Activated CD4-positive, alpha-beta memory T cell treated with anti-CD3 and anti-CD28 coated beads for 36 hours (primary cell): Measurements from ENCODE around the gene CBX7. TPM values are rescaled to one million over a fixed set of nuclear protein-coding genes. Genes with fewer than 3 reads are reported as not detected.

ENCODE experiments used
- CTCF ChIA-PET: fragments of 350-600 bp; sonication (Branson Sonifier 250); formaldehyde crosslinking; loops from one replicate; lab custom pipeline; 2021; ENCODE audit warnings: antibody characterized with exemption, inconsistent platforms; lab: Charles Lee
- POLR2A ChIA-PET: fragments of 350-600 bp; sonication (Branson Sonifier 250); formaldehyde crosslinking; loops from one replicate; lab custom pipeline; 2021; ENCODE audit warnings: antibody characterized with exemption; lab: Charles Lee
- DNase-seq: peaks from one replicate; pipeline ENCODE4 v3.0.0-alpha.2; 2020
- H3K27ac Mint-ChIP-seq: one replicate; pipeline ENCODE4 v1.8.0; 2021; ENCODE audit warnings: mixed read lengths
- H3K27me3 Mint-ChIP-seq: one replicate; pipeline ENCODE4 v1.8.0; 2021; ENCODE audit warnings: mixed read lengths
- H3K36me3 Mint-ChIP-seq: one replicate; pipeline ENCODE4 v1.8.0; 2021; ENCODE audit warnings: mixed read lengths
- H3K4me1 Mint-ChIP-seq: one replicate; pipeline ENCODE4 v1.8.0; 2021; ENCODE audit warnings: low read depth, mixed read lengths
- H3K4me3 Mint-ChIP-seq: one replicate; pipeline ENCODE4 v1.8.0; 2021; ENCODE audit warnings: mild to moderate bottlenecking, mixed read lengths
- H3K9me3 Mint-ChIP-seq: one replicate; pipeline ENCODE4 v1.8.0; 2021; ENCODE audit warnings: mixed read lengths
- intact Hi-C: fragments of 100-400 bp; cut with micrococcal nuclease; formaldehyde crosslinking; loops from one replicate; pipeline ENCODE4 v1.15.1; 2023
- total RNA-seq, 2 experiments: library from RNA; stranded (reverse); gene quantifications; one replicate each; pipeline ENCODE4 v1.2.3, GENCODE V29; 2021

The CBX7 gene
- total RNA-seq, 2 experiments from 2014 or later: 35.7 to 37.7 TPM

GRCh38 chr22:39130892-39131855, 21.3 kb downstream of the CBX7 start:
- POLR2A ChIA-PET: no interaction called here
- no peaks in the 10 kb centered on the region for H3K36me3 Mint-ChIP-seq

GRCh38 chr22:39130152-39130704, 22.3 kb downstream of the CBX7 start:
- Mint-ChIP-seq H3K36me3 (no peaks in the 10 kb centered on the region), H3K27ac (no peak overlapping the region), H3K4me3 (no peak overlapping the region), H3K27me3 (no peaks in the 10 kb centered on the region), H3K4me1 (peaks cover 8% of the 10 kb centered on the region), H3K9me3 (no peaks in the 10 kb centered on the region)
- CTCF ChIA-PET: no interaction called here
- intact Hi-C loops: no loop called here
- POLR2A ChIA-PET: no interaction called here
- no peak for DNase-seq

More at GRCh38 chr22:39130892-39131855, 21.3 kb downstream of the CBX7 start:
- Mint-ChIP-seq H3K9me3 (no peaks in the 10 kb centered on the region), H3K27me3 (no peaks in the 10 kb centered on the region), H3K4me3 (no peak overlapping the region), H3K27ac (no peak overlapping the region), H3K4me1 (peaks cover 8% of the 10 kb centered on the region)
- no peak for DNase-seq
- CTCF ChIA-PET: no interaction called here
- intact Hi-C loops: no loop called here

- Mint-ChIP-seq H3K36me3 (no peaks in the 10 kb centered on the region), H3K27ac (no peak overlapping the region), H3K9me3 (no peaks in the 10 kb centered on the region), H3K4me3 (no peak overlapping the region), H3K4me1 (peaks cover 8% of the 10 kb centered on the region), H3K27me3 (no peaks in the 10 kb centered on the region)
- ChIA-PET POLR2A (no interaction called here), CTCF (interaction anchor here (1.6 kb wide), 1 partner anchor 261 kb away, joined by 5 read pairs; no protein-coding TSS in a partner anchor)
- intact Hi-C loops: no loop called here
- DNase-seq: no peak
Measured at GRCh38 chr22:39129746-39130145, 22.7 kb downstream of the CBX7 start.

- Mint-ChIP-seq H3K27me3 (no peaks in the 10 kb centered on the region), H3K4me1 (peaks cover 8% of the 10 kb centered on the region), H3K4me3 (no peak overlapping the region), H3K36me3 (no peaks in the 10 kb centered on the region), H3K27ac (no peak overlapping the region), H3K9me3 (no peaks in the 10 kb centered on the region)
- POLR2A ChIA-PET: no interaction called here
- DNase-seq: no peak
- CTCF ChIA-PET: interaction anchor here (1.3 to 1.6 kb wide), 2 partner anchors 126 to 260 kb away, joined by 5 to 8 read pairs; no protein-coding TSS in a partner anchor
- intact Hi-C loops: no loop called here
Measured at GRCh38 chr22:39129081-39129480, 23.4 kb downstream of the CBX7 start.

GRCh38 chr22:39128508-39128907, 24.0 kb downstream of the CBX7 start:
- Mint-ChIP-seq H3K36me3 (no peaks in the 10 kb centered on the region), H3K27me3 (no peaks in the 10 kb centered on the region), H3K4me3 (no peak overlapping the region), H3K27ac (no peak overlapping the region), H3K9me3 (no peaks in the 10 kb centered on the region), H3K4me1 (peaks cover 8% of the 10 kb centered on the region)
- ChIA-PET POLR2A (no interaction called here), CTCF (interaction anchor here (1.3 to 1.6 kb wide), 2 partner anchors 125 to 260 kb away, joined by 5 to 8 read pairs; no protein-coding TSS in a partner anchor)
- DNase-seq: peak; percentile 36
- intact Hi-C loops: no loop called here

- Mint-ChIP-seq H3K27me3 (no peaks in the 10 kb centered on the region), H3K36me3 (no peaks in the 10 kb centered on the region), H3K9me3 (no peaks in the 10 kb centered on the region), H3K4me1 (peaks cover 15% of the 10 kb centered on the region), H3K4me3 (no peak overlapping the region), H3K27ac (no peak overlapping the region)
- no peak for DNase-seq
- intact Hi-C loops: no loop called here
- ChIA-PET CTCF (interaction anchor here (0.7 to 3.0 kb wide), 6 partner anchors 10 to 360 kb away, joined by 3 to 10 read pairs (median 4); no protein-coding TSS in a partner anchor), POLR2A (no interaction called here)
Measured at GRCh38 chr22:39125622-39126021, 26.9 kb downstream of the CBX7 start.

- Mint-ChIP-seq H3K27me3 (no peaks in the 10 kb centered on the region), H3K27ac (no peak overlapping the region), H3K9me3 (no peaks in the 10 kb centered on the region), H3K4me1 (peaks cover 16% of the 10 kb centered on the region), H3K4me3 (no peak overlapping the region), H3K36me3 (no peaks in the 10 kb centered on the region)
- intact Hi-C loops: no loop called here
- ChIA-PET CTCF (interaction anchor here (1.2 to 3.7 kb wide), 4 partner anchors 112 to 255 kb away, joined by 3 to 15 read pairs (median 6); no protein-coding TSS in a partner anchor), POLR2A (no interaction called here)
- no peak for DNase-seq
Measured at GRCh38 chr22:39123751-39124581, 28.5 kb downstream of the CBX7 start.

- Mint-ChIP-seq H3K4me1 (peaks cover 18% of the 10 kb centered on the region), H3K27me3 (no peaks in the 10 kb centered on the region), H3K9me3 (no peaks in the 10 kb centered on the region), H3K27ac (no peak overlapping the region), H3K4me3 (no peak overlapping the region), H3K36me3 (no peaks in the 10 kb centered on the region)
- CTCF ChIA-PET: interaction anchor here (1.2 to 3.7 kb wide), 4 partner anchors 31 to 253 kb away, joined by 3 to 15 read pairs (median 6); no protein-coding TSS in a partner anchor
- POLR2A ChIA-PET: no interaction called here
- DNase-seq: no peak
- intact Hi-C loops: loop anchor here (1.0 kb wide), 1 partner anchor 116 kb away; no protein-coding TSS in a partner anchor
Measured at GRCh38 chr22:39122772-39123470, 29.6 kb downstream of the CBX7 start.

GRCh38 chr22:39120983-39121382, 31.5 kb downstream of the CBX7 start:
- Mint-ChIP-seq H3K27me3 (no peaks in the 10 kb centered on the region), H3K27ac (no peak overlapping the region), H3K36me3 (no peaks in the 10 kb centered on the region), H3K4me1 (peaks cover 35% of the 10 kb centered on the region), H3K9me3 (no peaks in the 10 kb centered on the region), H3K4me3 (no peak overlapping the region)
- POLR2A ChIA-PET: no interaction called here
- CTCF ChIA-PET: interaction anchor here (0.7 to 1.2 kb wide), 3 partner anchors 72 to 251 kb away, joined by 3 to 5 read pairs (median 3); no protein-coding TSS in a partner anchor
- DNase-seq: no peak
- intact Hi-C loops: no loop called here

GRCh38 chr22:39117585-39118191, 34.8 kb downstream of the CBX7 start:
- Mint-ChIP-seq H3K9me3 (no peaks in the 10 kb centered on the region), H3K27ac (peak overlapping the region; percentile 95), H3K36me3 (no peaks in the 10 kb centered on the region), H3K4me1 (peaks cover 62% of the 10 kb centered on the region), H3K4me3 (peak overlapping the region; percentile 11), H3K27me3 (no peaks in the 10 kb centered on the region)
- ChIA-PET POLR2A (interaction anchor here (0.7 to 1.4 kb wide), 6 partner anchors 19 to 244 kb away, joined by 3 to 5 read pairs (median 4); partner anchors contain the start of gene APOBEC3H), CTCF (interaction anchor here (0.6 to 2.3 kb wide), 10 partner anchors 19 to 247 kb away, joined by 3 to 18 read pairs (median 4); partner anchors contain the start of gene CBX6)
- intact Hi-C loops: loop anchor here (1.0 to 10.0 kb wide), 8 partner anchors 27 to 245 kb away; partner anchors contain the start of genes APOBEC3C and CBX6
- DNase-seq: peak; percentile 89
